K562 (cell line): ENCODE data around the gene TMEM150A. TPM values are rescaled to one million over a fixed set of nuclear protein-coding genes. Genes with fewer than 3 reads are reported as not detected.

ENCODE experiments used
- ARID2 ChIP-seq: fragments of 450-650 bp; IDR thresholded peaks from 2 replicates; pipeline ENCODE4 v1.6.1; 2017; ENCODE audit warnings: antibody characterized with exemption, mild to moderate bottlenecking
- ATF7 ChIP-seq: fragments of 450-650 bp; IDR thresholded peaks from 2 replicates; pipeline ENCODE4 v1.7.1; 2014; ENCODE audit warnings: mild to moderate bottlenecking, moderate library complexity
- BCOR ChIP-seq: fragments of 450-650 bp; IDR thresholded peaks from 2 replicates; pipeline ENCODE4 v1.6.1; 2016
- BRF2 ChIP-seq: IDR thresholded peaks from 3 replicates; pipeline ENCODE4 v1.6.1; 2011; ENCODE audit warnings: borderline replicate concordance, mild to moderate bottlenecking; ENCODE audit not compliant: insufficient read length, insufficient read depth
- CBX2 ChIP-seq: fragments of 200-600 bp; sonication (generic); IDR thresholded peaks from one replicate; pipeline ENCODE4 v1.6.1; 2012; ENCODE audit warnings: mild to moderate bottlenecking, low read length, inconsistent platforms; ENCODE audit not compliant: insufficient read depth, poor library complexity, severe bottlenecking
- CCAR2 ChIP-seq: fragments of 200-400 bp; formaldehyde crosslinking; IDR thresholded peaks from 2 replicates; pipeline ENCODE4 v1.6.1; 2017; ENCODE audit warnings: mild to moderate bottlenecking, low read depth, low read length
- FOXK1 ChIP-seq: sonication (generic); formaldehyde crosslinking; IDR thresholded peaks from 2 replicates; pipeline ENCODE4 v1.8.0; 2022; ENCODE audit warnings: missing genetic modification reagents, mild to moderate bottlenecking, borderline replicate concordance
- GABPB1 ChIP-seq: sonication (generic); formaldehyde crosslinking; IDR thresholded peaks from 2 replicates; pipeline ENCODE4 v1.8.0; 2022; ENCODE audit warnings: mild to moderate bottlenecking, missing genetic modification reagents
- GMEB1 ChIP-seq: fragments of 250-450 bp; sonication (Bioruptor Pico); IDR thresholded peaks from 2 replicates; pipeline ENCODE4 v1.4.0; 2020; ENCODE audit warnings: mild to moderate bottlenecking
- GTF2A2 ChIP-seq: IDR thresholded peaks from 2 replicates; pipeline ENCODE4 v1.6.1; 2016; ENCODE audit warnings: mild to moderate bottlenecking, missing genetic modification characterization, missing compliant biosample characterization
- LEF1 ChIP-seq: fragments of 450-650 bp; IDR thresholded peaks from 2 replicates; pipeline ENCODE4 v1.6.1; 2016; ENCODE audit warnings: mild to moderate bottlenecking
- MCM3 ChIP-seq: fragments of 450-650 bp; IDR thresholded peaks from 2 replicates; pipeline ENCODE4 v1.6.1; 2016
- NFE2L1 ChIP-seq: fragments of 450-650 bp; IDR thresholded peaks from 2 replicates; pipeline ENCODE4 v1.6.1; 2016; ENCODE audit warnings: missing genetic modification characterization, low read depth, mild to moderate bottlenecking, missing compliant biosample characterization, moderate library complexity, borderline replicate concordance
- RBBP5 ChIP-seq: fragments of 200-600 bp; sonication (generic); IDR thresholded peaks from 2 replicates; pipeline ENCODE4 v1.6.1; 2012; ENCODE audit warnings: borderline replicate concordance, mild to moderate bottlenecking, low read length, control low read depth, inconsistent platforms; ENCODE audit not compliant: insufficient read depth, poor library complexity, severe bottlenecking
- RBFOX2 ChIP-seq: fragments of 200-400 bp; formaldehyde crosslinking; IDR thresholded peaks from 2 replicates; pipeline ENCODE4 v1.6.1; 2017; ENCODE audit warnings: low read depth, mild to moderate bottlenecking, low read length, moderate library complexity
- TAF15 ChIP-seq: fragments of 200-400 bp; formaldehyde crosslinking; IDR thresholded peaks from 2 replicates; pipeline ENCODE4 v1.6.1; 2017; ENCODE audit warnings: mild to moderate bottlenecking, low read depth, low read length, moderate library complexity
- ZEB2 ChIP-seq: fragments of 450-650 bp; IDR thresholded peaks from 2 replicates; pipeline ENCODE4 v1.6.1; 2016
- ZFP30 ChIP-seq: fragments of 250-450 bp; sonication (Bioruptor Pico); IDR thresholded peaks from 2 replicates; pipeline ENCODE4 v1.8.0; 2022; ENCODE audit warnings: moderate library complexity, mild to moderate bottlenecking, inconsistent platforms, borderline replicate concordance
- ZFP36 ChIP-seq: fragments of 150-350 bp; IDR thresholded peaks from 2 replicates; pipeline ENCODE4 v1.6.1; 2018; ENCODE audit warnings: low read length, low read depth; ENCODE audit not compliant: partially characterized antibody
- ZNF121 ChIP-seq: sonication (generic); formaldehyde crosslinking; conservative IDR thresholded peaks from 2 replicates; pipeline ENCODE4 v1.8.0; 2022; ENCODE audit warnings: missing genetic modification reagents
- ZNF124 ChIP-seq: sonication (generic); formaldehyde crosslinking; IDR thresholded peaks from 2 replicates; pipeline ENCODE4 v1.8.1; 2022; ENCODE audit warnings: missing genetic modification reagents
- ZNF324 ChIP-seq: fragments of 250-450 bp; sonication (Bioruptor Pico); IDR thresholded peaks from 2 replicates; pipeline ENCODE4 v1.4.0; 2020; ENCODE audit warnings: mild to moderate bottlenecking
- ZNF57 ChIP-seq: fragments of 450-650 bp; formaldehyde crosslinking; IDR thresholded peaks from 2 replicates; pipeline ENCODE4 v1.4.0; 2020; ENCODE audit warnings: mild to moderate bottlenecking, moderate library complexity
- ZZZ3 ChIP-seq: fragments of 450-650 bp; IDR thresholded peaks from 2 replicates; pipeline ENCODE4 v1.6.1; 2016; ENCODE audit warnings: antibody characterized with exemption, mild to moderate bottlenecking, moderate library complexity
- polyA plus RNA-seq, 8 experiments: library from polyadenylated mRNA; depleted of rRNA in 4 of 8; stranded (reverse) in 5 of 8; unstranded in 3 of 8; fragments of >200 nt; fragmentation: Nextera tagmentation in 2 of 8; fragmentation: Illumina TruSeq in 1 of 8; extraction: Ambion mirVana in 2 of 8; extraction: Trizol in 1 of 8; gene quantifications; 2 replicates each; pipeline versions ENCODE4 v1.2.1 to v1.2.3, GENCODE V29; 2011 to 2014; ENCODE audit warnings: inconsistent platforms in 1 of 8, missing spikeins in 1 of 8
- total RNA-seq, 7 experiments: library from RNA; depleted of rRNA in 6 of 7; stranded (reverse); fragments of >200 nt in 6 of 7; fragmentation: Illumina TruSeq in 2 of 7; extraction: Trizol in 2 of 7; gene quantifications; 2 replicates each; pipeline versions ENCODE4 v1.2.1 to v1.2.3, GENCODE V29; 2011 to 2021; ENCODE audit warnings: low replicate concordance in 1 of 7
- TF ChIP-seq, protein P1 (sequence below), 3 experiments: IDR thresholded peaks in 2 of 3; conservative IDR thresholded peaks in 1 of 3; 2 replicates each; pipeline ENCODE4 v1.5.1; 2011 to 2012; ENCODE audit warnings: low read length in 3 of 3, mild to moderate bottlenecking in 3 of 3, control low read depth in 2 of 3, improper control_type of control experiment in 1 of 3, inconsistent platforms in 1 of 3, low read depth in 1 of 3, mixed read lengths in 1 of 3, moderate library complexity in 1 of 3; ENCODE audit not compliant: insufficient read depth in 2 of 3

Gene TMEM150A
- total and polyA plus RNA-seq, 9 of the 15 experiments (the other 6 are each of a cell fraction or from before 2014, with no cell fraction given) = 3.9 to 17.1 (median 8.4) TPM

- TF ChIP-seq ZZZ3 (no peak), NFE2L1 (tag) (no peak), ZNF124 (no peak), ZFP30 (CRISPR knock-in tag) (no peak), GMEB1 (CRISPR knock-in tag) (no peak), CBX2 (no peak), ARID2 (no peak), LEF1 (peak; percentile 83), CCAR2 (no peak), ATF7 (peak; percentile 48), RBFOX2 (no peak), RBBP5 (no peak), GTF2A2 (tag) (no peak), FOXK1 (CRISPR knock-in tag) (0 out of 2 replicates have a peak, but pooled peaks have one; percentile 35), ZFP36 (no peak), ZNF57 (CRISPR knock-in tag) (no peak), ZNF121 (no peak), GABPB1 (no peak), ZNF324 (CRISPR knock-in tag) (no peak), BRF2 (no peak), TAF15 (no peak), ZEB2 (peak; percentile 92), MCM3 (no peak), BCOR (no peak)
- TF ChIP-seq, protein P1, sequence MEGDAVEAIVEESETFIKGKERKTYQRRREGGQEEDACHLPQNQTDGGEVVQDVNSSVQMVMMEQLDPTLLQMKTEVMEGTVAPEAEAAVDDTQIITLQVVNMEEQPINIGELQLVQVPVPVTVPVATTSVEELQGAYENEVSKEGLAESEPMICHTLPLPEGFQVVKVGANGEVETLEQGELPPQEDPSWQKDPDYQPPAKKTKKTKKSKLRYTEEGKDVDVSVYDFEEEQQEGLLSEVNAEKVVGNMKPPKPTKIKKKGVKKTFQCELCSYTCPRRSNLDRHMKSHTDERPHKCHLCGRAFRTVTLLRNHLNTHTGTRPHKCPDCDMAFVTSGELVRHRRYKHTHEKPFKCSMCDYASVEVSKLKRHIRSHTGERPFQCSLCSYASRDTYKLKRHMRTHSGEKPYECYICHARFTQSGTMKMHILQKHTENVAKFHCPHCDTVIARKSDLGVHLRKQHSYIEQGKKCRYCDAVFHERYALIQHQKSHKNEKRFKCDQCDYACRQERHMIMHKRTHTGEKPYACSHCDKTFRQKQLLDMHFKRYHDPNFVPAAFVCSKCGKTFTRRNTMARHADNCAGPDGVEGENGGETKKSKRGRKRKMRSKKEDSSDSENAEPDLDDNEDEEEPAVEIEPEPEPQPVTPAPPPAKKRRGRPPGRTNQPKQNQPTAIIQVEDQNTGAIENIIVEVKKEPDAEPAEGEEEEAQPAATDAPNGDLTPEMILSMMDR (IDR thresholded peaks at IDR 0.05 in 2 of 3, conservative IDR thresholded peaks at IDR 0.05 in 1 of 3; ENCODE audit: insufficient read depth in 2 of 3, low read depth in 1 of 3, low read length in 3 of 3) = no peak
Observed at GRCh38 chr2:85584857-85585780, 17.4 kb downstream of the TMEM150A start (continued).
